Transverse colon (tissue), 4 donors: ENCODE measurements around the gene NPPB. TPM values are rescaled to one million over a fixed set of nuclear protein-coding genes. Genes with fewer than 3 reads are reported as not detected.
A peak's percentile ranks its signal among the peaks of the same experiment; 100 is the strongest.

ENCODE experiments used
- DNase-seq: peaks from one replicate; pipeline ENCODE4 v3.0.0-alpha.2; 2019
- H3K27ac ChIP-seq, 4 donors: fragments of 200-600 bp; sonication (generic); 2 replicates each; pipeline ENCODE4 v1.5.1; 2016 to 2018; ENCODE audit warnings: inconsistent platforms in 4 of 4
- H3K27me3 ChIP-seq: fragments of 200-600 bp; sonication (generic); 2 replicates; pipeline ENCODE4 v1.5.1; 2017; ENCODE audit warnings: inconsistent platforms
- H3K36me3 ChIP-seq, 4 donors: fragments of 200-600 bp; sonication (generic); 2 replicates each; pipeline ENCODE4 v1.5.1; 2017 to 2019; ENCODE audit warnings: inconsistent platforms in 4 of 4
- H3K4me1 ChIP-seq, 4 donors: fragments of 200-600 bp; sonication (generic); 2 replicates each; pipeline ENCODE4 v1.5.1; 2017 to 2020; ENCODE audit warnings: inconsistent platforms in 4 of 4
- H3K4me3 ChIP-seq, 4 donors: fragments of 200-600 bp; sonication (generic); 1 replicate in 1 of 4; 2 replicates in 3 of 4; pipeline versions ENCODE4 v1.5.1 to v1.6.1; 2017 to 2019; ENCODE audit warnings: inconsistent platforms in 4 of 4
- H3K9me3 ChIP-seq, 2 donors: fragments of 200-600 bp; sonication (generic); 2 replicates each; pipeline ENCODE4 v1.5.1; 2017 to 2019; ENCODE audit warnings: inconsistent platforms in 2 of 2
- EP300 ChIP-seq: sonication (generic); formaldehyde crosslinking; IDR thresholded peaks from one replicate; pipeline ENCODE4 v1.6.1; 2017; ENCODE audit warnings: antibody characterized with exemption, low read depth
- POLR2A ChIP-seq: fragments of 450-650 bp; IDR thresholded peaks from one replicate; pipeline ENCODE4 v1.6.1; 2016; ENCODE audit warnings: antibody characterized with exemption, mild to moderate bottlenecking, moderate library complexity
- POLR2AphosphoS5 ChIP-seq, 3 donors: sonication (generic); formaldehyde crosslinking; IDR thresholded peaks; one replicate each; pipeline ENCODE4 v1.6.1; 2016; ENCODE audit warnings: antibody characterized with exemption in 3 of 3
- WGBS, 2 donors: methylation state at CpG; one replicate each; pipeline ENCODE4 v1.1.5; 2018; ENCODE audit warnings: low coverage in 1 of 2; 5-methylcytosine and 5-hydroxymethylcytosine counted together
- in situ Hi-C, 4 donors: fragments of 200-750 bp; cut with MboI; loops; one replicate each; pipeline versions ENCODE4 v1.15.0 to v1.15.1; 2017; ENCODE audit warnings: low sequenced_read_pairs in 3 of 4, low pct_ligation_motif_present in 1 of 4, low pct_unique_long_range_greater_than_20kb in 1 of 4
- intact Hi-C: fragments of 100-400 bp; cut with DNase I; formaldehyde crosslinking; loops from one replicate; pipeline ENCODE4 v1.15.1; 2023; ENCODE audit warnings: low total_unique reads
- total RNA-seq, 4 donors: library from RNA; depleted of rRNA; stranded (reverse); fragments of >200 nt; gene quantifications; one replicate each; pipeline ENCODE4 v1.1.0, GENCODE V29; 2016
- TF ChIP-seq, protein P1 (sequence below), 5 experiments: fragments of 200-600 bp in 3 of 5; fragments of 450-650 bp in 2 of 5; sonication (generic) in 3 of 5; IDR thresholded peaks; 1 replicate in 2 of 5; 2 replicates in 3 of 5; pipeline ENCODE4 v1.5.1; 2016 to 2017; ENCODE audit warnings: antibody characterized with exemption in 5 of 5, inconsistent platforms in 3 of 5, mild to moderate bottlenecking in 2 of 5, moderate library complexity in 1 of 5

Gene NPPB
- total RNA-seq, 4 donors from 2014 or later = not detected

GRCh38 chr1:11842154-11843041 is 16.3 kb downstream of the NPPB start:
- H3K27ac ChIP-seq = no peak overlapping the region
- DNase-seq = peak; percentile 18
- WGBS, 2 donors = 68 to 72% methylated on average over 5 to 19 of the region's 19 CpGs
- H3K36me3 ChIP-seq = peaks cover 0 to 40% (median 13%) of the 10 kb centered on the region in 4 donors
- no peaks in the 10 kb centered on the region for H3K27me3 ChIP-seq
- no peaks in the 10 kb centered on the region for H3K4me1 ChIP-seq
- H3K9me3 ChIP-seq = no peaks in the 10 kb centered on the region
- H3K4me3 ChIP-seq = no peak overlapping the region
- intact Hi-C loops = loop anchor here (5.0 kb wide), 1 partner anchor 1610 kb away; no protein-coding TSS in a partner anchor
- TF ChIP-seq EP300 (no peak), POLR2AphosphoS5 (IDR thresholded peaks at IDR 0.05) (no peak), POLR2A (no peak)
- TF ChIP-seq, protein P1, sequence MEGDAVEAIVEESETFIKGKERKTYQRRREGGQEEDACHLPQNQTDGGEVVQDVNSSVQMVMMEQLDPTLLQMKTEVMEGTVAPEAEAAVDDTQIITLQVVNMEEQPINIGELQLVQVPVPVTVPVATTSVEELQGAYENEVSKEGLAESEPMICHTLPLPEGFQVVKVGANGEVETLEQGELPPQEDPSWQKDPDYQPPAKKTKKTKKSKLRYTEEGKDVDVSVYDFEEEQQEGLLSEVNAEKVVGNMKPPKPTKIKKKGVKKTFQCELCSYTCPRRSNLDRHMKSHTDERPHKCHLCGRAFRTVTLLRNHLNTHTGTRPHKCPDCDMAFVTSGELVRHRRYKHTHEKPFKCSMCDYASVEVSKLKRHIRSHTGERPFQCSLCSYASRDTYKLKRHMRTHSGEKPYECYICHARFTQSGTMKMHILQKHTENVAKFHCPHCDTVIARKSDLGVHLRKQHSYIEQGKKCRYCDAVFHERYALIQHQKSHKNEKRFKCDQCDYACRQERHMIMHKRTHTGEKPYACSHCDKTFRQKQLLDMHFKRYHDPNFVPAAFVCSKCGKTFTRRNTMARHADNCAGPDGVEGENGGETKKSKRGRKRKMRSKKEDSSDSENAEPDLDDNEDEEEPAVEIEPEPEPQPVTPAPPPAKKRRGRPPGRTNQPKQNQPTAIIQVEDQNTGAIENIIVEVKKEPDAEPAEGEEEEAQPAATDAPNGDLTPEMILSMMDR (IDR thresholded peaks at IDR 0.05) = no peak
- in situ Hi-C loops = loop anchor here in 3 of 4 donors (10.0 to 25.0 kb wide), 2 partner anchors 52 to 120 kb away; no protein-coding TSS in a partner anchor

DNA sequence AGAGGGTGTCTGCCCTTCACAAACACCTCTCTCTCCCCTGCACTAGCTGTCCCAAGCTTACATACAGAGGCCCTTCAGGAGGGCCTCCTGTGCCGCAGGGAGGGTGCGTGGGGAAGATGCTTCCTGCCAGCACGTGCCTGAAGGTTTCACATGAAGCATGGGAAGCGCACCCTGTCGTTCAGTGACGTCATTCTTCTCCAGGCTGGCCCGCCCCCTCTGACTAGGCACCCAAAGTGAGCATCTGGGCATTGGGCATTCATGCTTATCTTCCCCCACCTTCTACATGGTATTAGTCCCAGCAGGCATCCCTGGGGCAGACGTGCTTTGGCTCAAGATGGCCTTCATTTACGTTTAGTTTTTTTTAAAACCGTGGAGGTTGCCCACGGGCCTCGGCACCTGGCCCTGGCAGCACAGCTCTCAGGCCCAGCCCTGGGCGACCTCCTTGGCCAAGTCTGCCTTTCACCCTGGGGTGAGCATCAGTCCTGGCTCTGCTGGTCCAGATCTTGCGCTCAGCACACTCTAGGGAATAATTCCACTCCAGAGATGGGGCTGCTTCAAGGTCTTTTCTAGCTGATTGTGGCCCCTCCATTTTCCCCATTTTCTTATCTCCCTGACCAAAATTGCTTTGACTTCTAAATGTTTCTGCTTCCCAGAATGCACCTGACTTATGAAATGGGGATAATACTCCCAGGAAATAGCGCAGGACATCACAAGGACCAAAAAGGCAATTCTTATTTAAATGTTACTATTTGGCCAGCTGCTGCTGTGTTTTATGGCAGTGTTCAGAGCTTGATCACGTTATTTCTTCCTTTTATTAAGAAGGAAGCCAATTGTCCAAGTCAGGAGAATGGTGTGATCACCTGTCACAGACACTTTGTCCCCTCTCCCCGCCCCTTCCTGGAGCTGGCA is 17.2 kb downstream of the NPPB start:
- TF ChIP-seq, protein P1 (IDR thresholded peaks at IDR 0.05) = no peak
- TF ChIP-seq POLR2A (no peak), EP300 (no peak), POLR2AphosphoS5 (IDR thresholded peaks at IDR 0.05) (no peak)
- no peak overlapping the region for H3K4me3 ChIP-seq
- intact Hi-C loops (loop anchor here (5.0 kb wide), 1 partner anchor 1609 kb away; no protein-coding TSS in a partner anchor), in situ Hi-C loops (loop anchor here in 3 of 4 donors (10.0 to 25.0 kb wide), 2 partner anchors 53 to 121 kb away; no protein-coding TSS in a partner anchor)
- peaks cover 0 to 49% (median 13%) of the 10 kb centered on the region in 4 donors for H3K36me3 ChIP-seq
- no peaks in the 10 kb centered on the region for H3K4me1 ChIP-seq
- DNase-seq = no peak
- no peaks in the 10 kb centered on the region for H3K27me3 ChIP-seq
- WGBS, 2 donors = 69 to 81% methylated on average over 2 to 17 of the region's 17 CpGs
- no peak overlapping the region for H3K27ac ChIP-seq
- H3K9me3 ChIP-seq = no peaks in the 10 kb centered on the region

DNA sequence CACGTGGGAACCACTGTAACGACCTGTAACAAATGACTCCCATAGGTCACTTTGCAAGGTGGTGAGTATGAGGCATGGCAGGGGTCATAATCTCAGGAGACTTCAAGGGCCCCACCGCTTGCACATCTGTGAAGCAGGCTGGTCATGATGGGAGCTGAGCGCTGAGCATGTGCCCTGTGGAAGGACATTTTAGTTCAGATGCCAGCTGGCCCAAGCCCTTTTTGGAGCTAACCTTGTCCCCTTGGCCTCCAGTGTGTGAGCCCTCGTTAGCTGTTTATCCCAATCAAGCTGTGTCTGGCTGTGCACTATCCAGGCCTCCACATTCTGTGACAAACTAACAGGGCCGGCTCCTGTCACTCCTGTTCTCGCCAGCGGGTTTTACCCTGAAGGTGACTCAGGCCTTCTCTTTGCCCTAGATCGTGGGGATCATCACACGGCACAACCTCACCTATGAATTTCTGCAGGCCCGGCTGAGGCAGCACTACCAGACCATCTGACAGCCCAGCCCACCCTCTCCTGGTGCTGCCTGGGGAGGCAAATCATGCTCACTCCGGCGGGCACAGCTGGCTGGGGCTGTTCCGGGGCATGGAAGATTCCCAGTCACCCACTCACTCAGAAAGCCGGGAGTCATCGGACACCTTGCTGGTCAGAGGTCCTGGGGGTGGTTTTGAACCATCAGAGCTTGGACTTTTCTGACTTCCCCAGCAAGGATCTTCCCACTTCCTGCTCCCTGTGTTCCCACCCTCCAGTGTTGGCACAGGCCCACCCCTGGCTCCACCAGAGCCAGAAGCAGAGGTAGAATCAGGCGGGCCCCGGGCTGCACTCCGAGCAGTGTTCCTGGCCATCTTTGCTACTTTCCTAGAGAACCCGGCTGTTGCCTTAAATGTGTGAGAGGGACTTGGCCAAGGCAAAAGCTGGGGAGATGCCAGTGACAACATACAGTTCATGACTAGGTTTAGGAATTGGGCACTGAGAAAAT is 18.7 kb downstream of the NPPB start:
- Histone ChIP-seq H3K4me1 (no peaks in the 10 kb centered on the region), H3K4me3 (no peak overlapping the region), H3K36me3 (peaks cover 0 to 63% (median 16%) of the 10 kb centered on the region in 4 donors), H3K27ac (no peak overlapping the region), H3K27me3 (no peaks in the 10 kb centered on the region), H3K9me3 (no peaks in the 10 kb centered on the region)
- DNase-seq = no peak
- in situ Hi-C loops (loop anchor here in 3 of 4 donors (10.0 to 25.0 kb wide), 2 partner anchors 55 to 122 kb away; no protein-coding TSS in a partner anchor), intact Hi-C loops (loop anchor here (5.0 kb wide), 3 partner anchors 52 to 1608 kb away; no protein-coding TSS in a partner anchor)
- WGBS, 2 donors = 91 to 95% methylated on average over 4 to 20 of the region's 20 CpGs
- TF ChIP-seq POLR2AphosphoS5 (IDR thresholded peaks at IDR 0.05) (no peak), EP300 (no peak), POLR2A (no peak)
- TF ChIP-seq, protein P1 (IDR thresholded peaks at IDR 0.05) = no peak
